Type B pancreatic cell (in vitro differentiated cells): ENCODE data around the gene HEATR1. TPM values are rescaled to one million over a fixed set of nuclear protein-coding genes. Genes with fewer than 3 reads are reported as not detected.

Source experiments
- DNase-seq: peaks from one replicate; pipeline ENCODE4 v3.0.0; 2021; ENCODE audit warnings: mixed read lengths; ENCODE audit not compliant: unreplicated experiment; ENCODE audit errors: extremely low spot score
- H3K27ac Mint-ChIP-seq: 2 replicates; pipeline ENCODE4 v1.8.0; 2021; ENCODE audit warnings: mild to moderate bottlenecking, mixed read lengths
- H3K27me3 Mint-ChIP-seq: 2 replicates; pipeline ENCODE4 v1.8.0; 2021; ENCODE audit warnings: mixed read lengths
- H3K36me3 Mint-ChIP-seq: 2 replicates; pipeline ENCODE4 v1.8.0; 2021; ENCODE audit warnings: mixed read lengths
- H3K4me1 Mint-ChIP-seq: one replicate; pipeline ENCODE4 v1.8.0; 2021; ENCODE audit warnings: mixed read lengths; ENCODE audit not compliant: unreplicated experiment
- H3K4me3 Mint-ChIP-seq: 2 replicates; pipeline ENCODE4 v1.8.0; 2021; ENCODE audit warnings: mild to moderate bottlenecking, mixed read lengths
- H3K9me3 Mint-ChIP-seq: 2 replicates; pipeline ENCODE4 v1.8.0; 2021; ENCODE audit warnings: mixed read lengths
- CTCF ChIP-seq: fragments of 200-600 bp; sonication (generic); conservative IDR thresholded peaks from 2 replicates; pipeline ENCODE4 v1.5.0; 2021; ENCODE audit warnings: antibody characterized with exemption, mild to moderate bottlenecking
- total RNA-seq: library from RNA; stranded (reverse); gene quantifications from 2 replicates; pipeline ENCODE4 v1.2.1, GENCODE V29; 2021; ENCODE audit warnings: low replicate concordance

HEATR1 gene
- total RNA-seq, 1 donor from 2014 or later: 51.5 TPM

GRCh38 chr1:236524895-236525184, 79.5 kb downstream of the HEATR1 start:
- Mint-ChIP-seq H3K4me1 (peaks cover 13% of the 10 kb centered on the region), H3K9me3 (peaks cover 3% of the 10 kb centered on the region), H3K27ac (peak overlapping the region; percentile 98), H3K27me3 (no peaks in the 10 kb centered on the region), H3K36me3 (peaks cover 13% of the 10 kb centered on the region), H3K4me3 (peak overlapping the region; percentile 98)
- no peak for TF ChIP-seq CTCF
- DNase-seq: no peak

GRCh38 chr1:236524142-236524894, 80.0 kb downstream of the HEATR1 start:
- Mint-ChIP-seq H3K27ac (peak overlapping the region; percentile 98), H3K4me3 (peak overlapping the region; percentile 98), H3K9me3 (peaks cover 3% of the 10 kb centered on the region), H3K4me1 (peaks cover 13% of the 10 kb centered on the region), H3K27me3 (no peaks in the 10 kb centered on the region), H3K36me3 (peaks cover 13% of the 10 kb centered on the region)
- no peak for TF ChIP-seq CTCF
- DNase-seq: no peak

DNA sequence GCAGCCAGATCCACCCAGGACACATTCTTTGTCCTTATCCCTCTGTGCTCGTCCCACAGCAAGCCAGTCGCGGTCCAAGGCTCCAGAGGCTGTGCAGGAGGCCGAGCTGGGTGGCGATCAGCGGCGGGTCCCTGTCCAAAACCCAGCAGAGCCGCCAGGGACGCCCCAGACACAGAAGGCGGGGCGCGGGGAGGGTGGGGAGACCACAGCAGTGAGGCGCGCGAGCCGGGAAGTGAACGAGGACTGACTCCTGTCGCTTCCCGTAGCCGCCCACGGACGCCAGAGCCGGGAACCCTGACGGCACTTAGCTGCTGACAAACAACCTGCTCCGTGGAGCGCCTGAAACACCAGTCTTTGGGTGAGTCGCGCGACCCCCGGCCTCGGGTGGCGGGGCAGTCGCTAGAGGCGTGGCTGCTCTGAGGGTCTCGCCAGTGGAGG, 80.6 kb downstream of the HEATR1 start, which contains the start of gene LGALS8:
Gene LGALS8 (plus strand): TSS at position 279 of the 438 bp plus-strand sequence. CDS start 2,089 bp downstream, outside the sequence.
- peak; percentile 79 for DNase-seq
- peak within 1 kb of the TSS; percentile 98 for H3K4me3 Mint-ChIP-seq
- no peaks in the 10 kb centered on the region for H3K27me3 Mint-ChIP-seq
- H3K27ac Mint-ChIP-seq: peak within 1 kb of the TSS; percentile 98
- H3K36me3 Mint-ChIP-seq: peaks cover 13% of the 10 kb centered on the region
- peaks cover 13% of the 10 kb centered on the region for H3K4me1 Mint-ChIP-seq
- peaks cover 3% of the 10 kb centered on the region for H3K9me3 Mint-ChIP-seq
- TF ChIP-seq CTCF: no peak

DNA sequence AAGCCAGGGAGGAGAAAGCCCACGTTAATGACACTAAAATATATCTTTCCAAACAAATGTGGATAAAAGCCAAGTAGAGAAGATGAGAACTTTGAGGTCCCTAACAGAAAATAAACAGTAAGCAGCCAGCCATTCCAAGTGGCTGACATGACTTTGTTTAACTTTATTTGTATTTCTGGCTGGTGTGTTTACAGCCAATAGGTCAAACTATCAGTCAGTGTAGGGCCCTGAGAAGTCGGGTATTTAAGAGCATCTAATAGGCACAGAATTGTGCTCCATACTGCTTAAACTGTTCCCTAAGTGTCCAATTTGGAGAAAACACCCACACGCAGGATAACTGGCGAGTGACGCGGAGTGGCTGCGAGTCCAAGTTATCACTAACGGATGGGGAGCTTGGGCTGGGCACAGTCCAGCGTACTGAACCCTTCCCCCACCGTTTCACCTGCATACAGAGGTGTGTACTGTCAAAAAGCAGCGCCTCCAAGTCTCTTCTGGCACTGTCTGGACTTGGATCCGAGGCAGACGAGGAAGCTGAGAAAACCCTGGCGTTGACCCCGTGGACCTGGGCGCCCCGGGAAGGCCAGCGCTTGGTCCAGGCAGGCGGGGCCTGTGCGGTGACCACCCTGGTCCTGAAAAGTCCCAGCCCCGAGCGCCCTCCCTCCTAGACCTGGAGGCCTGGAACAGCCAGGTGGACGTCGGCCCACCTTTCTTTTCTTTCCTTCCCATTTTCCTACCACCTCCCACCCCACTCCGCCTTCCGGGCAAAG, 81.2 kb downstream of the HEATR1 start:
- Mint-ChIP-seq H3K4me3 (peak overlapping the region; percentile 98), H3K27me3 (no peaks in the 10 kb centered on the region), H3K27ac (peak overlapping the region; percentile 61), H3K9me3 (peaks cover 3% of the 10 kb centered on the region), H3K4me1 (peaks cover 13% of the 10 kb centered on the region), H3K36me3 (peaks cover 13% of the 10 kb centered on the region)
- TF ChIP-seq CTCF: no peak
- DNase-seq: no peak

GRCh38 chr1:236520445-236521005, 83.8 kb downstream of the HEATR1 start:
- no peak overlapping the region for H3K27ac Mint-ChIP-seq
- peaks cover 23% of the 10 kb centered on the region for H3K4me1 Mint-ChIP-seq
- H3K27me3 Mint-ChIP-seq: no peaks in the 10 kb centered on the region
- no peak overlapping the region for H3K4me3 Mint-ChIP-seq
- no peak for DNase-seq
- H3K9me3 Mint-ChIP-seq: peaks cover 3% of the 10 kb centered on the region
- TF ChIP-seq CTCF: no peak
- no peaks in the 10 kb centered on the region for H3K36me3 Mint-ChIP-seq
